Measurements from ENCODE around the gene RGS12.

The RGS12 gene

GRCh38 chr4:3311489-3312171 lies 18.8 kb downstream of the RGS12 start:
- DNase-seq (ENCODE audit: low spot score) = no peak

- DNase-seq (ENCODE audit: low spot score) = no peak
Measured at GRCh38 chr4:3312362-3312761, 19.5 kb downstream of the RGS12 start.

DNA sequence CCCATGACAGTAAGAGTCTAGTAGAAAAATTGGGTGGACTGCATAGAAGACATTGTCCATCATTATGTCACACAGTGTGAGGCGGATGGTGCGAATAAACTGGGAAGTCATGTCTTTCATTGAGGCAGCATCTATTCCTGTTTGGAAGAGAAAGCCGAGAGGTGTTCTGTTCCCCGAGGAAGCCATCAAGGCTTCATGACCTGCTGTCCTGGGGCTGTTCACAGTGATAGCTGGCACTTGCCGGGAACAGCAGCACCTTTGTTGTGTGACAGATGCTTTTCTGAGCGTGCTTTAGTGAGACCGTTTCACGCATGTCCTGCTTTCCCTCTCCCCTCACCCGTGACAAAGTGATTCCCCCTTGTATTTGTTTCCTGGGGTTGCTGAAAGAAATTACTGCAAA lies 20.3 kb downstream of the RGS12 start:
- DNase-seq (ENCODE audit: low spot score) = no peak

DNA sequence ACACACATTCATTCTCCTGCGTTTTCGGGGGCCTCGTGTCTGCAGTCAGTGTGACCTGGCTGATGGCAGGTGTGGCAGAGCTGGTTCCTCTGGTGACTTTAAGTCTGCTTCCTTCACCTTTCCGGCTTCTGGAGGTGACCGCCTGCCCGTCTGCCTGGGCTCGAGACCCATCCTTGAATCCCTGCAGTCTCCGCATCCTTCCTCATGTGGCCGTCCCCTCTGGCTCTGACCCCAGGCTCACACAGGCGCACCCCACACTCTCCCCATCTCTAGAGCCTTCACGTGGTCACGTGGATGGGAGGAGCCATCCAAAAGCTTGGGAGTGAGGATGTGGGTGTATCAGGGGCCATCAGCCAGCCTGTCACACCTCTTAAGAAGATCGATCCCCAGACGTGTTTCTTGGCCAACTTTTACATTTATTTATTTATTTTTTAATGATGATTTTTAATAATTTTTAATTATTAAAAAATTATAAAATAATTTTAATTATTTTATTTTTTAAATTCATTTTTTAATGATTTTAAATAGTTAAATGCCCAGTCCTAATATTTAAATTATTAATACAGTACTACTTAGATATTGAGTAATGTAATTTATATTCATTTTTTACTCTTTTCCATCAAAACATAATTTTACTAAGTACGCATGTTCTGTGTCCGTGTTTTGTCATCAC lies 20.9 kb downstream of the RGS12 start:
- no peak for DNase-seq (ENCODE audit: low spot score)

DNA sequence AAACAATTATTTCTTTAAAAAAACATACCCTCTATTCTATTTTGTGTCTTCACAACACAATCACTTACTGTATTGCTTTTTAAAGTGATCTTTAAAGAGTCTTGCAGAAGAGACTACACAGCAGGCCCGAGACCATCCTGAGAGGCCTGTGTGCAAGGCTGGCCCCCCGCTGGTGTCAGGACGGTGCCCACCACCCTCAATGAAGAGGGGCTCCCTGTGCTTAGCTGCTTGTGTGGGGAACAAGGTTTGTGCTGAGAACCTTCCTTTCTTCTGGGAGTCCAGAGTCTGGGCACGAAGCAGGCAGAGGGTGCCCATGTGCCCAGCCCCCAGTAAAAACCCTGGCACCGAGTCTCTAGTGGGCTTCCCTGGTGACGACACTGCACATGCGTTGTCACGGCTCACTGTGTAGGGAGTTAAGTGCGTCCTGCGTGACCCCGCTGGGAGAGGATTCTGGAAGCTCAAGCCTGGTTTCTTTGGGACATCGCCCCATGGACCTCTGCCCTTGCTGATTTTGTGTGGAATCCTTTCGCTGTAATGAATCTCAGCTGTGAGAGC lies 22.0 kb downstream of the RGS12 start:
- no peak for DNase-seq (ENCODE audit: low spot score)

GRCh38 chr4:3315566-3315965 lies 22.7 kb downstream of the RGS12 start:
- no peak for DNase-seq (ENCODE audit: low spot score)

DNA sequence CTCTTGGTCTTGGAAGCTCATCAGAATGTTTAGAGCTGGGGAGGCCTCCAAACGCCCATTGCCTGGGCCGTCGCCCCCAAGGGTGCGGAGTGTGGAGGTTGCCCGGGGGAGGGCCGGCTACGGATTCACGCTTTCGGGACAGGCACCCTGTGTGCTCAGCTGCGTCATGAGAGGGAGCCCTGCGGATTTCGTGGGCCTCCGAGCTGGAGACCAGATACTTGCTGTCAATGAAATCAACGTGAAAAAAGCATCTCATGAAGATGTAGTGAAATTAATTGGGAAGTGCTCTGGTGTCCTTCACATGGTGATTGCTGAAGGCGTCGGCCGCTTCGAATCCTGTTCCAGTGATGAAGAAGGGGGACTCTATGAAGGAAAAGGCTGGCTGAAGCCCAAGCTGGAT lies 23.3 kb downstream of the RGS12 start:
- DNase-seq (ENCODE audit: low spot score) = no peak

DNA sequence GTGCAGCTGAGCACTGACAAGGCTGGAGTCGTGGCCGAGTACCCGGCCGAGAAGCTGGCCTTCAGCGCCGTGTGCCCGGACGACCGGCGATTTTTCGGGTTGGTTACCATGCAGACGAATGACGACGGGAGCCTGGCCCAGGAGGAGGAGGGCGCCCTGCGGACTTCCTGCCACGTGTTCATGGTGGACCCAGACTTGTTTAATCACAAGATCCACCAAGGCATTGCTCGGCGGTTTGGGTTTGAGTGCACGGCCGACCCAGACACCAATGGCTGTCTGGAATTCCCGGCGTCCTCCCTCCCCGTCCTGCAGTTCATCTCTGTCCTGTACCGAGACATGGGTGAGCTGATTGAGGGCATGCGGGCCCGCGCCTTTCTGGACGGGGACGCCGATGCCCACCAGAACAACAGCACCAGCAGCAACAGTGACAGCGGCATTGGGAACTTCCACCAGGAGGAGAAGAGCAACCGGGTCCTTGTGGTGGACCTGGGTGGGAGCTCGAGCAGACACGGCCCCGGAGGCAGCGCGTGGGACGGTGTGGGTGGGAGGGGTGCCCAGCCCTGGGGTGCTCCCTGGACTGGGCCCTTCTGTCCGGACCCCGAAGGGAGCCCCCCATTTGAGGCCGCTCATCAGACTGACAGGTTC lies 24.3 kb downstream of the RGS12 start:
- DNase-seq (ENCODE audit: low spot score) = no peak

DNA sequence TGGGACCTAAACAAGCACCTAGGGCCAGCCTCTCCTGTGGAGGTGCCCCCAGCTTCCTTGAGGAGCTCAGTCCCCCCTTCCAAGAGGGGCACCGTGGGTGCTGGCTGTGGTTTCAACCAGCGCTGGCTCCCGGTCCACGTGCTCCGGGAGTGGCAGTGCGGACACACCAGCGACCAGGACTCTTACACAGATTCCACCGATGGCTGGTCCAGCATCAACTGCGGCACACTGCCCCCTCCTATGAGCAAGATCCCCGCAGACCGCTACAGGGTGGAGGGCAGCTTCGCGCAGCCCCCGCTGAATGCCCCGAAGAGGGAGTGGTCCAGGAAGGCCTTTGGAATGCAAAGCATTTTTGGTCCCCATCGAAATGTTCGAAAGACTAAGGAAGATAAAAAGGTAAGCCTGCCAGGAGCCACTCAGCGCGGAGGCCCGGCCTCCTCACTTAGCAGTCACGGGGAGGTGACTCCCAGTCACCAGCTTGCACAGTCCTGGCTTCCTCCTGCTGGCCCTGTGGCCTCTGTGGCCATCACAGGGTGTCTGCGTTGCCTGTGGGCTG lies 24.9 kb downstream of the RGS12 start:
- DNase-seq (ENCODE audit: low spot score) = no peak

DNA sequence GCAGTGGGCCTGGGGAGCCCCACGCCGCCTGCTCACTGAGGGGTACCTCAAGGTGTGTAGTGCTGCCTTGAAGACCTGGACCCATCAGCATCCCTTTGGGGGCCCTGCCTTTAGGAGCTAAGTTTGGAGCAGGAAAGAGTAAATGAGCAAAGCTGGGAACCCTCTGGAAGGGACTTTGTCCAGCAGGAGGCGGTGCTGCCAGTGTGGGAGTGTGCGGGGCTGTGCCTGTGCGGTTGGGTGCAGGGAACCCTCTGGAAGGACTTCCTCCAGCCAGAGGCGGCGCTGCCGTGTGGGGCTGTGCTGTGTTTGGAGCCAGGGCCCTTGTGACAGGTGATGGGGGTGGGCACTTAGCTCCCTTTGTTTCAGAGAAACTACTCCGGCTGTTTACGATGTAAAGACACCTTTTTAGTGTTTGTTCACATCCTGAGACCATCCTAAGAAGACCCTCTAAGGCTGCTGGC lies 25.8 kb downstream of the RGS12 start:
- no peak for DNase-seq (ENCODE audit: low spot score)

GRCh38 chr4:3320361-3321023 lies 27.7 kb downstream of the RGS12 start:
- no peak for DNase-seq (ENCODE audit: low spot score)

DNA sequence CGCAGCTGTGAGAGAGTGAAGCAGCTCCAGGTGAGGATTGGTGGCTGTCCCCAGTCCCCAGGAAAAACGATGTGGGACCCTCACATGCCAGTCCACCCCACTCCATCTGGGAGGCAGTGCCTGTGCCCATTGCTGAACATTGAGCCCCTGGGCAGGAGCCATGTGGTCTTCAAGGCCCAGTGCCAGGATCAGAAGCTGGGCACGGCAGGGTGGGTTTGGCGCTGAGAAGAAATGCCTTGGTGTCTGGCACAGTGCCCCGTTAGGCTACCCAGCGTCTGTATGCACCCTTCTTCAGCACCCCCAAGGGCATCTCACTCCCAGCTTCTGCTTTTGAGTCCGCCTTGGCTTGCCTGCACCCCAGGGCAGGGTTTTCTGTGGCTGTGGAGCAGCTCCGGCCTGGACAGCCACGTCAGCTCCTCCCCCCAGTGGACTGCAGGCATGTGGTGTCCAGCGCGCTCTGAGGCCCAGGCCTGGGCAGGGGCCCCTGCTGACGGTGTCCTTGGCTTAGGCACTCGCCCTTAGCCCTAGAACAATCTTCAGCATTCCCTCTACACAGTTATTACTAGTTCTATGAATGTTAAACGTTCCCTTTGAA lies 28.6 kb downstream of the RGS12 start:
- no peak for DNase-seq (ENCODE audit: low spot score)

DNA sequence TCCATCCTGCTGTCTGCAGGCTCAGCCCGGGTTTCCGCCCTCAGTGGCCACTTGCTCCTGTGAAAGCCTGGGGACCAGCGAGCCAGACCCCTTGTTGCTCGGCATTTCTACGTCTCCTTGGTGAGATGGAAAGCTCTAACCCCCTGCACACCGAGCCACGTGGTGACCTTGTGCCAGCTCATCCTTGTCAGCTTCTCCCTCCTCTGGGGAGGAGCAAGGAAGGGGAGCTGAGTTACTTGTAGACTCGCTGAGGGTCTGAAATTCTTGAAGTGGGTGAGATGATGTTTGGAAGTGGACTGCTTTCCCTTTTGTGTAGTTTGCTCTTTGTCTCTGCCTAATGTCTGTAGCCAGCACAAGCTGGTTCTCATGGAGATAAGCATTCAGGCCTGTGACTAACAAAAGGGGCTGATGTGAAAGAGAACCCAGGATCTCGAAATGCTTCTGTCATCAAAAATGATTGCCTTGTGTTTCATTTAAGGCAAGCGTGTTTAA lies 29.3 kb downstream of the RGS12 start:
- no peak for DNase-seq (ENCODE audit: low spot score)

DNA sequence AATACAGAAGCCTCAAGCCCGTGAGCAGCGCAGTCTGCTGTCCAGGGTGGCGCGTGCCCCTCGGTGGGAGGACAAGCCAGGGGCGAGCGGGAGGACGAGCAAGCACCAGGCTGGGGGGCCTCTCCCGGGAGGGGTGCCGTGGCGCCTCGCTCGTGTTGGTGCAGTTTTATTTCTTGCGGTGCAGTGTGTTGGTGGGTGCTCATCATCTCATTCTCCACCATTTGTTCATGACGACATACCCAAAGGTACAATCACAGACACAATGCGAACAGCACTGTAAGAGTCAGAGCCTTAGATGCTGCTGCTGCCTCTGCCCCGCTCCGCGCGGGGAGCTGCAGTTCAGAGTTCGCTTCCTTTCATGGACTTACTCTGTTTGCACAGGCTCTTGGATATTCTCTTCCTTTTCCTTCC lies 30.3 kb downstream of the RGS12 start:
- no peak for DNase-seq (ENCODE audit: low spot score)

DNA sequence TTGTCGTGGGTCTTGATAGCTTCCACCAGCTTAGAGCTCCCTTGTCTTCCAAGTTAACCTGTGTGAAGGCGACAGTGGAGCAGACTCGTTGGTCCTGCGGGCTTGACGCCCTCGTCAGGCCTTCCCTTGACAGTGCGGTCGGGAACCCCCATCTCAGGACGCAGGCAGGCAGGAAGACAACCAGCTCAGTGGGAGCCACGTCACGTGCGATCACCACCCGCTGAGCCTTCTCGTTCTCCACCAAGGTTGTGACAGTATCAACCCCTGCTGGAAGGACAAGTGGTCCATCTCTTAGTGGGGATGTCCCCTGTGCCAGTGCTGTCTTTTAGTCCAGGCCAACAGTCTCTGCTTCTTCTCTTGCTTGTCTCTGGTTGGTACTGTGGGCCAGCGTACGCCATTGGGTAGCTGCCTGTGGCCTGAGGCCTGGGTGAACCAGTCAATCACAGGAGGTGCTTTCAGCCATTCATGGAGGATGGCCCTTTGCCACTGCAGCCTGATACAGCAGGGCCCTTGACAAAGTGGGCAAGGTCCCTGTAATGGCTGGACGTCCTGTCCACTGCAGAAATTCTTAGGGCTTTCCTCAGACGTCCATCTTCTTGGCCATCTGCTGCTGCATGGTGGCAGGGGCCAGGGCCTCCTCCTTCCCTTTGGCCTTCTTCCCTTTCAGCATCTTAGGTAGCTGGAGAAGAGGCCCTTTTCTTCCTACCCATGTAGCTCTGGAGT lies 31.4 kb downstream of the RGS12 start:
- DNase-seq (ENCODE audit: low spot score) = no peak

GRCh38 chr4:3328814-3329663 lies 36.2 kb downstream of the RGS12 start:
- no peak for DNase-seq (ENCODE audit: low spot score)

DNA sequence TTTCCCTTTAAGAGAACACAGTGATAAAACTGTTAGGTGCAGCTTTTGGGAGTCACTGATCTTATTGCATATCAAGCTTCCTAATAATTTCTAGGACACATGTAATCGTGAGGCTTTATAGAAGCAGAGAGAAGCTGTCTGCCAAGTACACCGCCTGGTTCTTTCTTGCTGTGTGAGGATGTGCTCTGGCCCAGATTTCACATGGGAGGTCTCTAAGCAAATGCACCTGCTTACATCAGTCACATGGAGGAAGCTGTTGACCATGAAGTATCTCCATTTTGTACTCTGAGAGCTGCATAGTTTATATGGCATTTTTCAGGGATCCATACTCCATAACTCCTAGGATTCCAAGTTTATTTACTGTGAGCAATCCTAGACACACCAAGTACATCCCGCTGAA lies 37.1 kb downstream of the RGS12 start:
- DNase-seq (ENCODE audit: low spot score) = no peak

DNA sequence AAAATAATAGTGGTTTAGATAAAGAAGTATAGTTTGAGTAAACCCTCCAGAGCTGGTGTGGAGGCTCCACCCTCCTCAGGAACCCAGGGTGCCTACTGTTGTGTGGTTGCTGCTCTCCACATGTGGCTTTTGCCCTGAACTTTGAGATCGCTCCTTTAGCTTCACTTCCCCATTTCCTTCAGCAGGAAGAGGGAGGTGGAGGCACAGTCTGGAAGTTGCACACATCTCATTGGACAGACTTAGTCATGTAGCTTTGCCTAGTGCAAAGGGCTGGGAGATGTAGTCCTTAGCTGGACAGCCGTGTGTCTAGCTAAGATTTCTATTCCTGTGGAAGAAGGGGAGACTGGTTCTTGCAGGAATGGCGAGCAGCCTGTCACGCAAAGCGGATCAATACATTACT lies 37.9 kb downstream of the RGS12 start:
- DNase-seq (ENCODE audit: low spot score) = no peak

GRCh38 chr4:3331511-3332394 lies 38.9 kb downstream of the RGS12 start:
- no peak for DNase-seq (ENCODE audit: low spot score)

Data from RKO (cell line).